NCI-H2081 (cell line): ENCODE data around the gene CYP26A1.
A peak's percentile ranks its signal among the peaks of the same experiment; 100 is the strongest.
"Not testable (repeated sequence)": the region's sequence is repeated elsewhere in the genome, so short reads cannot be mapped to it uniquely, and the experiment has no call there.

Experiments used
- DNase-seq, 2 experiments: peaks; one replicate each; lab custom pipeline; 2025; lab: John Stamatoyannopoulos, UW

CYP26A1 gene

GRCh38 chr10:93080350-93081046, 6.8 kb downstream of the CYP26A1 start:
- peak in 1 of 2 experiments; percentile 24 for DNase-seq

GRCh38 chr10:93081318-93081717, 7.6 kb downstream of the CYP26A1 start:
- DNase-seq = no peak

- no peak for DNase-seq
Observed at GRCh38 chr10:93081834-93082233, 8.1 kb downstream of the CYP26A1 start.

- no peak for DNase-seq
Observed at GRCh38 chr10:93083743-93084539, 10.2 kb downstream of the CYP26A1 start.

GRCh38 chr10:93085272-93085859, 11.7 kb downstream of the CYP26A1 start:
- no peak for DNase-seq

GRCh38 chr10:93086289-93086688, 12.6 kb downstream of the CYP26A1 start:
- no peak for DNase-seq

- DNase-seq = no peak
Observed at GRCh38 chr10:93087846-93088245, 14.2 kb downstream of the CYP26A1 start.

GRCh38 chr10:93088466-93088865, 14.8 kb downstream of the CYP26A1 start:
- no peak for DNase-seq

GRCh38 chr10:93090619-93091018, 16.9 kb downstream of the CYP26A1 start:
- no peak for DNase-seq

GRCh38 chr10:93091960-93092359, 18.3 kb downstream of the CYP26A1 start:
- no peak for DNase-seq

- no peak for DNase-seq
Observed at GRCh38 chr10:93095225-93095624, 21.5 kb downstream of the CYP26A1 start.

- DNase-seq = no peak
Observed at GRCh38 chr10:93096901-93097300, 23.2 kb downstream of the CYP26A1 start.

- DNase-seq = no peak
Observed at GRCh38 chr10:93097386-93097785, 23.7 kb downstream of the CYP26A1 start.

GRCh38 chr10:93098816-93099215, 25.1 kb downstream of the CYP26A1 start:
- DNase-seq = no peak

GRCh38 chr10:93099670-93100069, 26.0 kb downstream of the CYP26A1 start:
- no peak for DNase-seq

GRCh38 chr10:93101148-93101547, 27.5 kb downstream of the CYP26A1 start:
- DNase-seq = not testable (repeated sequence)

- no peak for DNase-seq
Observed at GRCh38 chr10:93103953-93104352, 30.3 kb downstream of the CYP26A1 start.

GRCh38 chr10:93106631-93107072, 33.0 kb downstream of the CYP26A1 start:
- DNase-seq = no peak

- no peak for DNase-seq
Observed at GRCh38 chr10:93110472-93111146, 36.9 kb downstream of the CYP26A1 start.

GRCh38 chr10:93113042-93113441, 39.3 kb downstream of the CYP26A1 start:
- DNase-seq = no peak

GRCh38 chr10:93115661-93116383, 42.1 kb downstream of the CYP26A1 start:
- DNase-seq = peak in 1 of 2 experiments; percentile 12

- no peak for DNase-seq
Observed at GRCh38 chr10:93121311-93121710, 47.6 kb downstream of the CYP26A1 start.
